Osteocyte (in vitro differentiated cells): Measurements from ENCODE around the gene LRP1B. TPM values are rescaled to one million over a fixed set of nuclear protein-coding genes. Genes with fewer than 3 reads are reported as not detected.

ENCODE experiments used
- DNase-seq: peaks from one replicate; pipeline ENCODE4 v3.0.0; 2021; ENCODE audit warnings: mixed read lengths; ENCODE audit not compliant: unreplicated experiment; ENCODE audit errors: extremely low spot score
- H3K27ac Mint-ChIP-seq: one replicate; pipeline ENCODE4 v1.8.0; 2021; ENCODE audit warnings: mild to moderate bottlenecking, mixed read lengths; ENCODE audit not compliant: unreplicated experiment
- H3K27me3 Mint-ChIP-seq: one replicate; pipeline ENCODE4 v1.8.0; 2021; ENCODE audit warnings: mixed read lengths; ENCODE audit not compliant: unreplicated experiment
- H3K36me3 Mint-ChIP-seq: one replicate; pipeline ENCODE4 v1.8.0; 2021; ENCODE audit warnings: mixed read lengths; ENCODE audit not compliant: unreplicated experiment
- H3K4me1 Mint-ChIP-seq: one replicate; pipeline ENCODE4 v1.8.0; 2021; ENCODE audit warnings: mixed read lengths; ENCODE audit not compliant: unreplicated experiment
- H3K4me3 Mint-ChIP-seq: one replicate; pipeline ENCODE4 v1.8.0; 2021; ENCODE audit warnings: mild to moderate bottlenecking, moderate library complexity, mixed read lengths; ENCODE audit not compliant: unreplicated experiment
- H3K9me3 Mint-ChIP-seq: one replicate; pipeline ENCODE4 v1.8.0; 2021; ENCODE audit warnings: mixed read lengths; ENCODE audit not compliant: unreplicated experiment
- CTCF ChIP-seq: fragments of 200-600 bp; sonication (generic); IDR thresholded peaks from 2 replicates; pipeline ENCODE4 v1.5.0; 2021; ENCODE audit warnings: antibody characterized with exemption, mild to moderate bottlenecking, moderate library complexity
- total RNA-seq: library from RNA; stranded (reverse); gene quantifications from 2 replicates; pipeline ENCODE4 v1.2.1, GENCODE V29; 2021

Gene LRP1B
- total RNA-seq, 1 donor from 2014 or later = 3.6 TPM

- TF ChIP-seq CTCF = no peak
- Mint-ChIP-seq H3K27me3 (no peaks in the 10 kb centered on the region), H3K27ac (no peak overlapping the region), H3K36me3 (no peaks in the 10 kb centered on the region), H3K4me3 (no peak overlapping the region), H3K4me1 (no peaks in the 10 kb centered on the region), H3K9me3 (no peaks in the 10 kb centered on the region)
- DNase-seq = no peak
These were observed 230.0 kb downstream of the LRP1B start for GRCh38 chr2:141900826-141901225.

GRCh38 chr2:141899740-141900139 lies 231.1 kb downstream of the LRP1B start:
- H3K27ac Mint-ChIP-seq = no peak overlapping the region

GRCh38 chr2:141889788-141890187 lies 241.0 kb downstream of the LRP1B start:
- no peaks in the 10 kb centered on the region for H3K4me1 Mint-ChIP-seq
- H3K27me3 Mint-ChIP-seq = no peaks in the 10 kb centered on the region
- H3K27ac Mint-ChIP-seq = no peak overlapping the region
- no peak for DNase-seq
- no peaks in the 10 kb centered on the region for H3K9me3 Mint-ChIP-seq
- H3K36me3 Mint-ChIP-seq = no peaks in the 10 kb centered on the region
- no peak for TF ChIP-seq CTCF
- no peak overlapping the region for H3K4me3 Mint-ChIP-seq

More at GRCh38 chr2:141899740-141900139, 231.1 kb downstream of the LRP1B start:
- TF ChIP-seq CTCF = no peak
- H3K9me3 Mint-ChIP-seq = no peaks in the 10 kb centered on the region
- no peaks in the 10 kb centered on the region for H3K36me3 Mint-ChIP-seq
- no peak overlapping the region for H3K4me3 Mint-ChIP-seq
- DNase-seq = no peak
- no peaks in the 10 kb centered on the region for H3K4me1 Mint-ChIP-seq
- H3K27me3 Mint-ChIP-seq = no peaks in the 10 kb centered on the region

- Mint-ChIP-seq H3K27ac (no peak overlapping the region), H3K4me3 (no peak overlapping the region), H3K9me3 (no peaks in the 10 kb centered on the region), H3K4me1 (no peaks in the 10 kb centered on the region), H3K36me3 (no peaks in the 10 kb centered on the region), H3K27me3 (no peaks in the 10 kb centered on the region)
- DNase-seq = no peak
- no peak for TF ChIP-seq CTCF
These were observed 241.7 kb downstream of the LRP1B start for GRCh38 chr2:141888987-141889555.

- Mint-ChIP-seq H3K9me3 (no peaks in the 10 kb centered on the region), H3K4me1 (no peaks in the 10 kb centered on the region), H3K27me3 (no peaks in the 10 kb centered on the region), H3K27ac (no peak overlapping the region), H3K36me3 (no peaks in the 10 kb centered on the region), H3K4me3 (no peak overlapping the region)
- DNase-seq = no peak
- TF ChIP-seq CTCF = no peak
These were observed 243.5 kb downstream of the LRP1B start for GRCh38 chr2:141887363-141887762.
